Gastroesophageal sphincter (tissue), 3 donors: Measurements from ENCODE around the gene ENOSF1.

Experiments
- EP300 ChIP-seq: sonication (generic); formaldehyde crosslinking; IDR thresholded peaks from one replicate; pipeline ENCODE4 v1.6.1; 2017; ENCODE audit warnings: antibody characterized with exemption, mild to moderate bottlenecking
- POLR2AphosphoS5 ChIP-seq: sonication (generic); formaldehyde crosslinking; IDR thresholded peaks from one replicate; pipeline ENCODE4 v1.6.1; 2017; ENCODE audit warnings: antibody characterized with exemption
- TF ChIP-seq, protein P1 (sequence below), 4 experiments: fragments of 200-600 bp in 2 of 4; fragments of 450-650 bp in 2 of 4; sonication (generic) in 1 of 4; IDR thresholded peaks; one replicate each; pipeline ENCODE4 v1.5.1; 2017 to 2019; ENCODE audit warnings: antibody characterized with exemption in 4 of 4, mild to moderate bottlenecking in 2 of 4, moderate library complexity in 2 of 4

DNA sequence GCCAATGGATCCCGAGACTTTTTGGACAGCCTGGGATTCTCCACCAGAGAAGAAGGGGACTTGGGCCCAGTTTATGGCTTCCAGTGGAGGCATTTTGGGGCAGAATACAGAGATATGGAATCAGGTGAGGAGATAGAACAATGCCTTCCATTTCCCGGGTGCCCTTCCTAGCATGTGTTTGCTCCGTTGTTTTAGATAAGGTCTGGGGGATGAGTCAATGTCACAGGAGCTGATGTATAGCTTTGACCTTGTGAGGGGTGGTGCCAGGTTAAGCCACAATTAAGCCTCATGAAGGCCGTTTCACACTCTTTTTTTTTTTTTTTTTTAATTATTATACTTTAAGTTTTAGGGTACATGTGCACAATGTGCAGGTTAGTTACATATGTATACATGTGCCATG is 50.2 kb downstream of the ENOSF1 start:
- TF ChIP-seq, protein P1, sequence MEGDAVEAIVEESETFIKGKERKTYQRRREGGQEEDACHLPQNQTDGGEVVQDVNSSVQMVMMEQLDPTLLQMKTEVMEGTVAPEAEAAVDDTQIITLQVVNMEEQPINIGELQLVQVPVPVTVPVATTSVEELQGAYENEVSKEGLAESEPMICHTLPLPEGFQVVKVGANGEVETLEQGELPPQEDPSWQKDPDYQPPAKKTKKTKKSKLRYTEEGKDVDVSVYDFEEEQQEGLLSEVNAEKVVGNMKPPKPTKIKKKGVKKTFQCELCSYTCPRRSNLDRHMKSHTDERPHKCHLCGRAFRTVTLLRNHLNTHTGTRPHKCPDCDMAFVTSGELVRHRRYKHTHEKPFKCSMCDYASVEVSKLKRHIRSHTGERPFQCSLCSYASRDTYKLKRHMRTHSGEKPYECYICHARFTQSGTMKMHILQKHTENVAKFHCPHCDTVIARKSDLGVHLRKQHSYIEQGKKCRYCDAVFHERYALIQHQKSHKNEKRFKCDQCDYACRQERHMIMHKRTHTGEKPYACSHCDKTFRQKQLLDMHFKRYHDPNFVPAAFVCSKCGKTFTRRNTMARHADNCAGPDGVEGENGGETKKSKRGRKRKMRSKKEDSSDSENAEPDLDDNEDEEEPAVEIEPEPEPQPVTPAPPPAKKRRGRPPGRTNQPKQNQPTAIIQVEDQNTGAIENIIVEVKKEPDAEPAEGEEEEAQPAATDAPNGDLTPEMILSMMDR (IDR thresholded peaks at IDR 0.05) = no peak
- TF ChIP-seq EP300 (no peak), POLR2AphosphoS5 (no peak)
